Neural cell (in vitro differentiated cells): ENCODE results near the gene RNPEP. TPM values are rescaled to one million over a fixed set of nuclear protein-coding genes. Genes with fewer than 3 reads are reported as not detected.

ENCODE experiments used
- H2AFZ ChIP-seq: fragments of 200-600, 300-800 bp; sonication (generic), shearing (Covaris generic); 2 replicates; pipeline ENCODE4 v1.6.0; 2014; ENCODE audit warnings: low read depth, mild to moderate bottlenecking, antibody characterized with exemption, low read length, moderate library complexity
- H3F3A ChIP-seq: fragments of 200-600 bp; shearing (Covaris generic); 2 replicates; pipeline ENCODE4 v1.6.1; 2016; ENCODE audit warnings: mild to moderate bottlenecking, moderate library complexity, mixed read lengths, antibody characterized with exemption, low read length; ENCODE audit not compliant: insufficient read depth, poor library complexity, severe bottlenecking
- H3K27ac ChIP-seq: fragments of 200-600, 300-800 bp; sonication (generic), shearing (Covaris generic); 2 replicates; pipeline ENCODE4 v1.5.1; 2014; ENCODE audit warnings: mild to moderate bottlenecking, low read length, moderate library complexity
- H3K27me3 ChIP-seq: fragments of 300-800, 200-600 bp; sonication (generic), shearing (Covaris generic); 2 replicates; pipeline ENCODE4 v1.6.0; 2014; ENCODE audit warnings: mild to moderate bottlenecking, low read depth, low read length, moderate library complexity; ENCODE audit not compliant: insufficient read depth
- H3K36me3 ChIP-seq: fragments of 300-800, 200-600 bp; sonication (generic), shearing (Covaris generic); 2 replicates; pipeline ENCODE4 v1.5.1; 2014; ENCODE audit warnings: mild to moderate bottlenecking, antibody characterized with exemption, low read length, moderate library complexity; ENCODE audit not compliant: insufficient read depth
- H3K4me2 ChIP-seq: fragments of 300-800, 200-600 bp; sonication (generic), shearing (Covaris generic); 2 replicates; pipeline ENCODE4 v1.6.0; 2014; ENCODE audit warnings: mild to moderate bottlenecking, low read length
- H3K4me3 ChIP-seq: fragments of 300-800, 200-600 bp; sonication (generic), shearing (Covaris generic); 2 replicates; pipeline ENCODE4 v1.5.1; 2014; ENCODE audit warnings: mild to moderate bottlenecking, low read length, moderate library complexity
- H3K79me2 ChIP-seq: fragments of 200-600 bp; shearing (Covaris generic); replicated peaks from 2 replicates; pipeline ENCODE4 v1.6.0; 2014; ENCODE audit warnings: mild to moderate bottlenecking, low read length, moderate library complexity; ENCODE audit not compliant: insufficient read depth
- H3K9ac ChIP-seq: fragments of 300-800, 200-600 bp; sonication (generic), shearing (Covaris generic); 2 replicates; pipeline ENCODE4 v1.6.1; 2016; ENCODE audit warnings: mild to moderate bottlenecking, low read length, mixed read lengths
- H3K9me2 ChIP-seq: fragments of 200-600 bp; shearing (Covaris generic); 2 replicates; pipeline ENCODE4 v1.6.1; 2016; ENCODE audit warnings: mild to moderate bottlenecking, low read length, mixed read lengths; ENCODE audit not compliant: insufficient read depth
- H3K9me3 ChIP-seq: fragments of 200-600, 300-800 bp; sonication (generic), shearing (Covaris generic); 2 replicates; pipeline ENCODE4 v1.6.1; 2016; ENCODE audit warnings: mild to moderate bottlenecking, mixed run types, low read length, moderate library complexity, mixed read lengths
- H4K20me1 ChIP-seq: fragments of 200-600 bp; shearing (Covaris generic); 2 replicates; pipeline ENCODE4 v1.6.1; 2016; ENCODE audit warnings: mild to moderate bottlenecking, mixed run types; ENCODE audit not compliant: insufficient read depth
- EP300 ChIP-seq: fragments of 450-650 bp; conservative IDR thresholded peaks from 2 replicates; pipeline ENCODE4 v1.6.1; 2014; ENCODE audit warnings: antibody characterized with exemption, mild to moderate bottlenecking, moderate library complexity; ENCODE audit not compliant: poor library complexity, severe bottlenecking
- EZH2 ChIP-seq: fragments of 200-600, 300-800 bp; shearing (Covaris generic), sonication (generic); IDR thresholded peaks from 2 replicates; pipeline ENCODE4 v1.6.1; 2014; ENCODE audit warnings: antibody characterized with exemption, low read length, borderline replicate concordance, mild to moderate bottlenecking; ENCODE audit not compliant: insufficient read depth, poor library complexity, severe bottlenecking
- MXI1 ChIP-seq: fragments of 450-650 bp; conservative IDR thresholded peaks from 2 replicates; pipeline ENCODE4 v1.6.1; 2014; ENCODE audit warnings: antibody characterized with exemption, mild to moderate bottlenecking; ENCODE audit not compliant: poor library complexity, severe bottlenecking
- POLR2AphosphoS5 ChIP-seq: IDR thresholded peaks from 2 replicates; pipeline ENCODE4 v1.6.1; 2012
- RAD21 ChIP-seq: fragments of 450-650 bp; conservative IDR thresholded peaks from 2 replicates; pipeline ENCODE4 v1.6.1; 2014; ENCODE audit warnings: antibody characterized with exemption, mild to moderate bottlenecking, moderate library complexity
- SMC3 ChIP-seq: fragments of 450-650 bp; conservative IDR thresholded peaks from 2 replicates; pipeline ENCODE4 v1.6.1; 2014; ENCODE audit warnings: antibody characterized with exemption, mild to moderate bottlenecking, moderate library complexity; ENCODE audit not compliant: poor library complexity
- TAF1 ChIP-seq: IDR thresholded peaks from 2 replicates; pipeline ENCODE4 v1.6.1; 2012; ENCODE audit warnings: low read depth
- polyA plus RNA-seq: library from polyadenylated mRNA; depleted of rRNA; stranded (reverse); fragments of >200 nt; gene quantifications from 2 replicates; pipeline ENCODE4 v1.2.3, GENCODE V29; 2014
- TF ChIP-seq, protein P1 (sequence below): IDR thresholded peaks from 2 replicates; pipeline ENCODE4 v1.6.1; 2012; ENCODE audit warnings: borderline replicate concordance
- TF ChIP-seq, protein P2 (sequence below): fragments of 450-650 bp; IDR thresholded peaks from 2 replicates; pipeline ENCODE4 v1.5.1; 2014; ENCODE audit warnings: antibody characterized with exemption, mild to moderate bottlenecking, moderate library complexity; ENCODE audit not compliant: poor library complexity, severe bottlenecking

Gene RNPEP
- polyA plus RNA-seq, 1 donor from 2014 or later: 33.1 TPM

DNA sequence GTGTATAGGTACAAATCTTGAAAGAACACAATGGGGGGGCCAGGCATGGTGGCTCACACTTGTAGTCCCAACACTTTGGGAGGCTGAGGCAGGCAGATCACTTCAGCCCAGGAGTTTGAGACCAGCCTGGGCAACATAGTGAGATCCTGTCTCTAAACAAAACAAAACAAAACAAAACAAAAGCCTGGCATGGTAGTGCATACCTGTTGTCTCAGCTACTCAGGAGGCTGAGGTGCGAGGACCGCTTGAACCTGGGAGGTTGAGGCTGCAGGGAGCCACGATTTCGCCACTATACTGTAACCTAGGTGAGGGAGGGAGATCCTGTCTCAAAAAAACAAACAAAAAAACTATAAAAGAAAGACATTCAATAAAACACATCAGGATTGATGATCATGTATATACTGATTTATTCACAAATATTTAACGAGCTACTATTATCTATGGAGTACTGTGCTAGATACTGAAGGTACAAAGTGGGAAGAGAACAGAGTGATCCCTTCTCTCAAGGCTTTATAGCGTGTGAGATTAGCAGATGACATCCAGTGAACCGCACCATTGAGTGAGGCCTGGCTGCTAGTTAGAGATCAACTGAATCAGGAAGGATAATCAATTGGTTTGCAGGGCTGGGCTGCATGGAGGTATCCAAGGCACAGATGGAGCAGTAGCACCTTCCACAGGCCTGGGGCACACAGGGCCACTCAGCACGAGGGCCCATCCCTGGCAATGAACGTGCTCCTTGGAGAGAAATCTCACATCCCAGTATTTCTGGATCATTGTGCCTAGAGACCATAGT lies 54.3 kb downstream of the RNPEP start:
- Histone ChIP-seq H2AFZ (no peak overlapping the region), H3K36me3 (no peaks in the 10 kb centered on the region), H3K9me2 (no peaks in the 10 kb centered on the region), H3K79me2 (no peaks in the 10 kb centered on the region), H3K4me3 (no peak overlapping the region), H3K27me3 (no peaks in the 10 kb centered on the region), H3K4me2 (no peak overlapping the region), H3K9me3 (no peaks in the 10 kb centered on the region), H3K27ac (no peak overlapping the region), H3K9ac (no peak overlapping the region), H4K20me1 (no peaks in the 10 kb centered on the region), H3F3A (no peaks in the 10 kb centered on the region)
- TF ChIP-seq EP300: no peak
- no peak for TF ChIP-seq RAD21
- no peak for TF ChIP-seq TAF1
- TF ChIP-seq, protein P1, sequence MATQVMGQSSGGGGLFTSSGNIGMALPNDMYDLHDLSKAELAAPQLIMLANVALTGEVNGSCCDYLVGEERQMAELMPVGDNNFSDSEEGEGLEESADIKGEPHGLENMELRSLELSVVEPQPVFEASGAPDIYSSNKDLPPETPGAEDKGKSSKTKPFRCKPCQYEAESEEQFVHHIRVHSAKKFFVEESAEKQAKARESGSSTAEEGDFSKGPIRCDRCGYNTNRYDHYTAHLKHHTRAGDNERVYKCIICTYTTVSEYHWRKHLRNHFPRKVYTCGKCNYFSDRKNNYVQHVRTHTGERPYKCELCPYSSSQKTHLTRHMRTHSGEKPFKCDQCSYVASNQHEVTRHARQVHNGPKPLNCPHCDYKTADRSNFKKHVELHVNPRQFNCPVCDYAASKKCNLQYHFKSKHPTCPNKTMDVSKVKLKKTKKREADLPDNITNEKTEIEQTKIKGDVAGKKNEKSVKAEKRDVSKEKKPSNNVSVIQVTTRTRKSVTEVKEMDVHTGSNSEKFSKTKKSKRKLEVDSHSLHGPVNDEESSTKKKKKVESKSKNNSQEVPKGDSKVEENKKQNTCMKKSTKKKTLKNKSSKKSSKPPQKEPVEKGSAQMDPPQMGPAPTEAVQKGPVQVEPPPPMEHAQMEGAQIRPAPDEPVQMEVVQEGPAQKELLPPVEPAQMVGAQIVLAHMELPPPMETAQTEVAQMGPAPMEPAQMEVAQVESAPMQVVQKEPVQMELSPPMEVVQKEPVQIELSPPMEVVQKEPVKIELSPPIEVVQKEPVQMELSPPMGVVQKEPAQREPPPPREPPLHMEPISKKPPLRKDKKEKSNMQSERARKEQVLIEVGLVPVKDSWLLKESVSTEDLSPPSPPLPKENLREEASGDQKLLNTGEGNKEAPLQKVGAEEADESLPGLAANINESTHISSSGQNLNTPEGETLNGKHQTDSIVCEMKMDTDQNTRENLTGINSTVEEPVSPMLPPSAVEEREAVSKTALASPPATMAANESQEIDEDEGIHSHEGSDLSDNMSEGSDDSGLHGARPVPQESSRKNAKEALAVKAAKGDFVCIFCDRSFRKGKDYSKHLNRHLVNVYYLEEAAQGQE: no peak
- TF ChIP-seq, protein P2, sequence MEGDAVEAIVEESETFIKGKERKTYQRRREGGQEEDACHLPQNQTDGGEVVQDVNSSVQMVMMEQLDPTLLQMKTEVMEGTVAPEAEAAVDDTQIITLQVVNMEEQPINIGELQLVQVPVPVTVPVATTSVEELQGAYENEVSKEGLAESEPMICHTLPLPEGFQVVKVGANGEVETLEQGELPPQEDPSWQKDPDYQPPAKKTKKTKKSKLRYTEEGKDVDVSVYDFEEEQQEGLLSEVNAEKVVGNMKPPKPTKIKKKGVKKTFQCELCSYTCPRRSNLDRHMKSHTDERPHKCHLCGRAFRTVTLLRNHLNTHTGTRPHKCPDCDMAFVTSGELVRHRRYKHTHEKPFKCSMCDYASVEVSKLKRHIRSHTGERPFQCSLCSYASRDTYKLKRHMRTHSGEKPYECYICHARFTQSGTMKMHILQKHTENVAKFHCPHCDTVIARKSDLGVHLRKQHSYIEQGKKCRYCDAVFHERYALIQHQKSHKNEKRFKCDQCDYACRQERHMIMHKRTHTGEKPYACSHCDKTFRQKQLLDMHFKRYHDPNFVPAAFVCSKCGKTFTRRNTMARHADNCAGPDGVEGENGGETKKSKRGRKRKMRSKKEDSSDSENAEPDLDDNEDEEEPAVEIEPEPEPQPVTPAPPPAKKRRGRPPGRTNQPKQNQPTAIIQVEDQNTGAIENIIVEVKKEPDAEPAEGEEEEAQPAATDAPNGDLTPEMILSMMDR: no peak
- TF ChIP-seq POLR2AphosphoS5: no peak
- TF ChIP-seq MXI1: no peak
- no peak for TF ChIP-seq SMC3
- no peak for TF ChIP-seq EZH2

DNA sequence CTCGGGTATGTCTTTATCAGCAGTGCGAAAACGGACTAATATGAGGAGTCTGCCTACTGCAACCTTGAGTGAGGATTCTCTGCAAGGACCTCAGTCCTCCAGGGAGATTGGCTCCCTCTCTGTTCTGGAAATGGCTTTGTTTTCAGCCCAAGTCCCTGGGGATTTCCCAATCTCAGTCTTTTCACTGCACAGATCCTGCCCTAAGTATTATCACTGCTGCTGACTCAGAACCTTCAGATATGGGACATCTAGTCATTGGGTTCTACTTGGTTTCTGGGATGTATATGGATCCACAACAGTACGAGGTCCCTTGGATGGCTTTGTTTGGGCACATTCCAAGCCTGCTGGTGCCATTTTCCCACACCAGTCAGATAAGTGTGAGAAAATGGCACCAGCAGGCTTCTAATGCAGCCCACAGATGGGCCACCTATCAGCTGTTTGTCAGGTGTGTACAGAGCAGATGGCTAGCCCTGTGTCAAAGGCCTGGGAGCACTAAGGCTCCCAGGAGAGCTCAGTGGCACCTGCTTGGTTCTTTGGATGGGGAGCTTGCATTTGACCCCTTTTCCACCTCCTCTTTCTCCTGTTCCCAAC lies 55.4 kb downstream of the RNPEP start:
- no peaks in the 10 kb centered on the region for H3K36me3 ChIP-seq

More for the DNA sequence above, 55.4 kb downstream of the RNPEP start:
- H3K4me2 ChIP-seq: no peak overlapping the region
- H3K79me2 ChIP-seq: no peaks in the 10 kb centered on the region
- no peak for TF ChIP-seq POLR2AphosphoS5
- TF ChIP-seq RAD21: no peak
- no peak for TF ChIP-seq MXI1
- no peak for TF ChIP-seq TAF1
- TF ChIP-seq, protein P2: no peak
- no peak for TF ChIP-seq EZH2
- TF ChIP-seq, protein P1: no peak
- no peak for TF ChIP-seq EP300
- no peak for TF ChIP-seq SMC3
- no peak overlapping the region for H3K9ac ChIP-seq
- no peak overlapping the region for H3K27ac ChIP-seq
- H3K9me2 ChIP-seq: no peaks in the 10 kb centered on the region
- no peaks in the 10 kb centered on the region for H3F3A ChIP-seq
- H4K20me1 ChIP-seq: no peaks in the 10 kb centered on the region
- H3K27me3 ChIP-seq: no peaks in the 10 kb centered on the region
- no peak overlapping the region for H3K4me3 ChIP-seq
- H2AFZ ChIP-seq: no peak overlapping the region
- no peaks in the 10 kb centered on the region for H3K9me3 ChIP-seq
